ENCODE results near the gene SEC31A. TPM values are rescaled to one million over a fixed set of nuclear protein-coding genes. Genes with fewer than 3 reads are reported as not detected.

Gene SEC31A
- total and polyA plus RNA-seq, 4 donors, result 83.7 to 244 (median 149) TPM

DNA sequence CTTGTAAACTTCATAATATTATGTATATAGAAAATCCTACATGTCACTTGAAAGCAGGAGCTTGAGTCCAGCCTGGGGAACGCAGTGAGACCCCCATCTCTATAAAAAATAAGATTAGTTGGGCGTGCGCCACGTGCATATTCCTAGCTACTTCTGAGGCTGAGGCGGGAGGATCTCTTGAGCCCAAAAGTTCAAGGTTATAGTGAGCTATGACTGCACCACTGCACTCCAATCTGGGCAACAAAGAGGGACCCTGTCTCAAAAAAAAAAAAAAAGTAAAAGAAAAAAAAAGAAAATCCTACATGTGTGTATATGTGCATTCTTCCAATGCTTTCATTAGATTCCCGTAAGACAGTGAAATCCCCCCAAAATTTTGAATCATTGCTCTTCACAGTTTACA lies 1.7 kb downstream of the SEC31A start:
- TF ChIP-seq, protein P1, sequence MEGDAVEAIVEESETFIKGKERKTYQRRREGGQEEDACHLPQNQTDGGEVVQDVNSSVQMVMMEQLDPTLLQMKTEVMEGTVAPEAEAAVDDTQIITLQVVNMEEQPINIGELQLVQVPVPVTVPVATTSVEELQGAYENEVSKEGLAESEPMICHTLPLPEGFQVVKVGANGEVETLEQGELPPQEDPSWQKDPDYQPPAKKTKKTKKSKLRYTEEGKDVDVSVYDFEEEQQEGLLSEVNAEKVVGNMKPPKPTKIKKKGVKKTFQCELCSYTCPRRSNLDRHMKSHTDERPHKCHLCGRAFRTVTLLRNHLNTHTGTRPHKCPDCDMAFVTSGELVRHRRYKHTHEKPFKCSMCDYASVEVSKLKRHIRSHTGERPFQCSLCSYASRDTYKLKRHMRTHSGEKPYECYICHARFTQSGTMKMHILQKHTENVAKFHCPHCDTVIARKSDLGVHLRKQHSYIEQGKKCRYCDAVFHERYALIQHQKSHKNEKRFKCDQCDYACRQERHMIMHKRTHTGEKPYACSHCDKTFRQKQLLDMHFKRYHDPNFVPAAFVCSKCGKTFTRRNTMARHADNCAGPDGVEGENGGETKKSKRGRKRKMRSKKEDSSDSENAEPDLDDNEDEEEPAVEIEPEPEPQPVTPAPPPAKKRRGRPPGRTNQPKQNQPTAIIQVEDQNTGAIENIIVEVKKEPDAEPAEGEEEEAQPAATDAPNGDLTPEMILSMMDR (IDR thresholded peaks at IDR 0.05; ENCODE audit: control extremely low read depth, extremely low read depth), result no peak
- Histone ChIP-seq H3K9me3 (ENCODE audit: control insufficient read depth in 4 of 4, insufficient read depth in 3 of 4, low read length in 3 of 4) (no peaks in the 10 kb centered on the region), H3K27ac (ENCODE audit: low read depth in 1 of 2, low read length in 1 of 2) (no peak overlapping the region), H3K27me3 (ENCODE audit: control insufficient read depth in 3 of 3, insufficient read depth in 3 of 3, low read length in 2 of 3) (no peaks in the 10 kb centered on the region), H3K4me3 (no peak overlapping the region), H3K36me3 (ENCODE audit: control insufficient read depth in 4 of 4, insufficient read depth in 4 of 4, low read length in 4 of 4) (peaks cover 3 to 9% (median 6%) of the 10 kb centered on the region in 4 donors), H3K4me1 (ENCODE audit: control insufficient read depth in 5 of 5, insufficient read depth in 5 of 5, low read length in 5 of 5) (peaks cover 1 to 20% (median 9%) of the 10 kb centered on the region in 5 donors), H3K9ac (ENCODE audit: insufficient read depth in 1 of 2, low read length in 2 of 2) (no peak overlapping the region)
- 86% methylated on average over 6 of the region's 6 CpGs for WGBS, 2 donors
- ATAC-seq (ENCODE audit: insufficient read depth, low FRiP score), result no peak
- no peak for DNase-seq

DNA sequence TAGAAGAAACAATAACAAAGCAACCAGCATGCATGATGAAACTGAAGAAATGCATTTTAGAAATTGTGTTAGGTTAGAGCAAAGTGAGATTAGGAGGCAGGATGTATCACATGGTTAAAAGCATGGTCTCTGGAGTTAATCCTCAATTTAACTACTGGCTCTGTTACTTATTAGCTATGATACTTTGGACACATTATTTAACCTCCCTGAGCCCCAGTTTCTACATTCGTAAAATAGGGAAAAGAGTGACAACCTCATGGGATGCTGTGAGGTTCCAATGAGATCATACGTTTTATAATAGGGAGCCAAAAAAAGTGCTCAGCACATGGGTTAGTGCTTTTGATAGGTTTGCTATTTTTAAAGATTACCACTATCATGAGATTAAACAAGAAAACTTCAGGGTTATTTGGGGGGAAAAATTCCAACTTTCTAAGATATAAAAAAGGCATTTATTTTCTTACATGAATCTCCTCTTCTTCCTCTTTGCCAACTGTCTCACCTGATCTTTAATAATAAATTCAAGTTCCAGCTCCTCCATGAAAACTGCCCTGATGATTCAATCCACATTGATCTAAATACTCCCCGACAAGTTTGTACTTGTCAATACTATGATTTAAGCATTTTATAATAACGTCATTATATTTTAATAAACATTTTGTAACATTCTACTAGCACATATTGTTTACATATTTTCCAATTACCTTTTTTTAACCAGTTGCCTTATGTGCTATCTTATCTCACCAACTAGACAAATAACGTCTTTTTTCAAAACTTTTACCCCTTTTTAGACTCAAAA lies 4.6 kb downstream of the SEC31A start:
- peak overlapping the region in 1 of 2 donors; percentile 42 for H3K9ac ChIP-seq (ENCODE audit: insufficient read depth in 1 of 2, low read length in 2 of 2)
- ATAC-seq (ENCODE audit: insufficient read depth, low FRiP score), result no peak
- no peak overlapping the region for H3K27ac ChIP-seq (ENCODE audit: low read depth in 1 of 2, low read length in 1 of 2)
- TF ChIP-seq, protein P1 (IDR thresholded peaks at IDR 0.05; ENCODE audit: control extremely low read depth, extremely low read depth), result no peak
- DNase-seq, result peak in 1 of 3 donors; percentile 13
- H3K27me3 ChIP-seq (ENCODE audit: control insufficient read depth in 3 of 3, insufficient read depth in 3 of 3, low read length in 2 of 3), result no peaks in the 10 kb centered on the region
- H3K36me3 ChIP-seq (ENCODE audit: control insufficient read depth in 4 of 4, insufficient read depth in 4 of 4, low read length in 4 of 4), result peaks cover 0 to 9% (median 2%) of the 10 kb centered on the region in 4 donors
- no peaks in the 10 kb centered on the region for H3K9me3 ChIP-seq (ENCODE audit: control insufficient read depth in 4 of 4, insufficient read depth in 3 of 4, low read length in 3 of 4)
- H3K4me3 ChIP-seq, result no peak overlapping the region
- 62 to 75% methylated on average over 5 of the region's 5 CpGs for WGBS, 2 donors
- H3K4me1 ChIP-seq (ENCODE audit: control insufficient read depth in 5 of 5, insufficient read depth in 5 of 5, low read length in 5 of 5), result peaks cover 2 to 13% (median 7%) of the 10 kb centered on the region in 5 donors

DNA sequence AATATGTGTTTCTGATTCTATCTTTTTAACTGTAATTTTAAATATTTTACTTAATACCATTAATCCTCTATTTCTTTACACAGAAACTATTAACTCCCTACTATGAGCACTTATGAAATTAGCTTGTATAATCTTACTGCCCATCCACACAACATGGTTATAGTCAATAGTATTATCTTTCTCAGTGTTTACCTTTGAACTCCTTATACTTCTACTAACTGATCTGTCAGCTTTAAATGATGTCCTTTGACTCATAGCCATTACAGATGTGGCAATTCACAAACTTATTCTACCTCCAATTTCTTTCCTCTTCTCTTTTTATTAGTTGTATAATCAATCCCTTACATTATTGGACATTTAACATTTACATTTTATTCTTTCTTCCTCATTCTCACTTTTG lies 5.5 kb downstream of the SEC31A start:
- no peaks in the 10 kb centered on the region for H3K27me3 ChIP-seq (ENCODE audit: control insufficient read depth in 3 of 3, insufficient read depth in 3 of 3, low read length in 2 of 3)
- no peak for DNase-seq
- no peaks in the 10 kb centered on the region for H3K9me3 ChIP-seq (ENCODE audit: control insufficient read depth in 4 of 4, insufficient read depth in 3 of 4, low read length in 3 of 4)
- no peak overlapping the region for H3K4me3 ChIP-seq
- no peak for ATAC-seq (ENCODE audit: insufficient read depth, low FRiP score)
- TF ChIP-seq, protein P1 (IDR thresholded peaks at IDR 0.05; ENCODE audit: control extremely low read depth, extremely low read depth), result no peak
- H3K36me3 ChIP-seq (ENCODE audit: control insufficient read depth in 4 of 4, insufficient read depth in 4 of 4, low read length in 4 of 4), result peaks cover 0 to 5% (median 2%) of the 10 kb centered on the region in 4 donors
- peaks cover 2 to 13% (median 7%) of the 10 kb centered on the region in 5 donors for H3K4me1 ChIP-seq (ENCODE audit: control insufficient read depth in 5 of 5, insufficient read depth in 5 of 5, low read length in 5 of 5)
- no peak overlapping the region for H3K9ac ChIP-seq (ENCODE audit: insufficient read depth in 1 of 2, low read length in 2 of 2)
- no peak overlapping the region for H3K27ac ChIP-seq (ENCODE audit: low read depth in 1 of 2, low read length in 1 of 2)
